ENCODE data around the gene SEPSECS.
"Not testable (repeated sequence)": the region's sequence is repeated elsewhere in the genome, so short reads cannot be mapped to it uniquely, and the experiment has no call there.

The SEPSECS gene

GRCh38 chr4:25096251-25096980 is 63.8 kb downstream of the SEPSECS start:
- peaks cover 5% of the 10 kb centered on the region for H3K27me3 Mint-ChIP-seq
- H3K36me3 Mint-ChIP-seq (ENCODE audit: low read depth): no peaks in the 10 kb centered on the region
- no peaks in the 10 kb centered on the region for H3K4me1 Mint-ChIP-seq (ENCODE audit: low read depth)
- H3K9me3 Mint-ChIP-seq: peaks cover 18% of the 10 kb centered on the region
- intact Hi-C loops (cut with micrococcal nuclease): no loop called here
- H3K27ac Mint-ChIP-seq: no peak overlapping the region
- no peak overlapping the region for H3K4me3 Mint-ChIP-seq

DNA sequence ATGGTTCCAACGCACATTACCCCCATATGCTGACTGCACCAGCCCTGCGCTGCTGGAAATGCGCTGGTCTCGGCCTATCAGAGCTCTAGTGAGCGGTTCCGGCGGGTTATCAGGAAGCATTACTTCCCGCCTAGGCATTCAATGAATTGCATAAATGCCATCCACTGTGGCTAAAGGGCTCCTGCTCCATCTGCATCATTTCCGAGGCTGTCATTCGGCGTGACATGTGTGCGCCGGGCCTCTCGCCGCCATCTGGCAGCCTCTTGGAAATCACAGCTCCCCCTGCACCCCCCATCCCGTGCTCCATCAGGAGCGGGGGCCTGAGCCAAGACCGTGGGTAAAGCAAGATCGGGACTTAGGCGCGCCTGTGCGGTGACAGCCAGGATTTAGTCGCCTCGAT is 64.4 kb downstream of the SEPSECS start:
- Mint-ChIP-seq H3K4me1 (ENCODE audit: low read depth) (no peaks in the 10 kb centered on the region), H3K36me3 (ENCODE audit: low read depth) (no peaks in the 10 kb centered on the region), H3K27ac (no peak overlapping the region), H3K4me3 (no peak overlapping the region), H3K9me3 (peaks cover 12% of the 10 kb centered on the region), H3K27me3 (peaks cover 8% of the 10 kb centered on the region)
- intact Hi-C loops (cut with micrococcal nuclease): no loop called here

GRCh38 chr4:25092139-25092538 is 68.1 kb downstream of the SEPSECS start:
- Mint-ChIP-seq H3K4me3 (no peak overlapping the region), H3K27me3 (peaks cover 33% of the 10 kb centered on the region), H3K4me1 (ENCODE audit: low read depth) (peaks cover 7% of the 10 kb centered on the region), H3K9me3 (peaks cover 12% of the 10 kb centered on the region), H3K27ac (no peak overlapping the region), H3K36me3 (ENCODE audit: low read depth) (no peaks in the 10 kb centered on the region)
- intact Hi-C loops (cut with micrococcal nuclease): no loop called here

GRCh38 chr4:25090516-25090915 is 69.7 kb downstream of the SEPSECS start:
- peaks cover 7% of the 10 kb centered on the region for H3K4me1 Mint-ChIP-seq (ENCODE audit: low read depth)
- H3K9me3 Mint-ChIP-seq: peaks cover 12% of the 10 kb centered on the region
- H3K27me3 Mint-ChIP-seq: peaks cover 38% of the 10 kb centered on the region
- H3K27ac Mint-ChIP-seq: no peak overlapping the region
- intact Hi-C loops (cut with micrococcal nuclease): no loop called here
- H3K4me3 Mint-ChIP-seq: no peak overlapping the region
- no peaks in the 10 kb centered on the region for H3K36me3 Mint-ChIP-seq (ENCODE audit: low read depth)

DNA sequence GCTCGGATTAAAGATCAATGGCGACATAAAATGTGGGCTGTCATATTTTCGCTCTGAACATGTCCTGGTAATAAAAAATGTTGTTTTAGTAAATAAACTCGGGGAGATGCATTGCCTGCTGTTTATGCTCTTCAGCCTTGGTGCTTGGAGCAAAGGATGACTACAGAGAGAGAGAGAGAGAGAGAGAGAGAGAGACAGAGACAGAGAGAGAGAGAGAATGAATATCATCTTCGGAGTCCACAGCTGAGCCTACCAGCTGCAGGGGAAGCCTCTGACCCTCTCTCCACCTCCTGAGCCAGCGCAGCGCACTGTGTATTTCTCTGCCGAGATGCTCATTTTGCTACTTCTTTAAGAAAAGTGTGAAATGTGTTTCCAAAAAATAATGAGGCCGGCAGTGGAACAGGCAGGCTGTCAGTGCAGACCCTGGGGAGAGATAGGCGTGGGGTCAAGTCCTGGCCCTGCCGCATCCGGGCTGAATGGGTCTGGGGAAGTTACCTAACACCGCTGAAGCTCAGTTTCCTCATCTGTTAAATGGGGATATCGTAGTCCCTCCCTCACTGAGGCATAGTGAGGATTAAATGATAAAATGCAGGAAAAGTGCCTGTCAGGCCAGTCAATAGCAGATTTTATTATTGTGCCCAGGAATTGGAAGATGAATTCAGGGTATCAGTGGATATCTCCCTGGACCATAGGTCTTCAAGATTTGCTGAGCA is 71.0 kb downstream of the SEPSECS start:
- Mint-ChIP-seq H3K27me3 (peaks cover 39% of the 10 kb centered on the region), H3K36me3 (ENCODE audit: low read depth) (no peaks in the 10 kb centered on the region), H3K9me3 (peaks cover 12% of the 10 kb centered on the region), H3K27ac (no peak overlapping the region), H3K4me1 (ENCODE audit: low read depth) (peaks cover 7% of the 10 kb centered on the region), H3K4me3 (no peak overlapping the region)
- intact Hi-C loops (cut with micrococcal nuclease): no loop called here

DNA sequence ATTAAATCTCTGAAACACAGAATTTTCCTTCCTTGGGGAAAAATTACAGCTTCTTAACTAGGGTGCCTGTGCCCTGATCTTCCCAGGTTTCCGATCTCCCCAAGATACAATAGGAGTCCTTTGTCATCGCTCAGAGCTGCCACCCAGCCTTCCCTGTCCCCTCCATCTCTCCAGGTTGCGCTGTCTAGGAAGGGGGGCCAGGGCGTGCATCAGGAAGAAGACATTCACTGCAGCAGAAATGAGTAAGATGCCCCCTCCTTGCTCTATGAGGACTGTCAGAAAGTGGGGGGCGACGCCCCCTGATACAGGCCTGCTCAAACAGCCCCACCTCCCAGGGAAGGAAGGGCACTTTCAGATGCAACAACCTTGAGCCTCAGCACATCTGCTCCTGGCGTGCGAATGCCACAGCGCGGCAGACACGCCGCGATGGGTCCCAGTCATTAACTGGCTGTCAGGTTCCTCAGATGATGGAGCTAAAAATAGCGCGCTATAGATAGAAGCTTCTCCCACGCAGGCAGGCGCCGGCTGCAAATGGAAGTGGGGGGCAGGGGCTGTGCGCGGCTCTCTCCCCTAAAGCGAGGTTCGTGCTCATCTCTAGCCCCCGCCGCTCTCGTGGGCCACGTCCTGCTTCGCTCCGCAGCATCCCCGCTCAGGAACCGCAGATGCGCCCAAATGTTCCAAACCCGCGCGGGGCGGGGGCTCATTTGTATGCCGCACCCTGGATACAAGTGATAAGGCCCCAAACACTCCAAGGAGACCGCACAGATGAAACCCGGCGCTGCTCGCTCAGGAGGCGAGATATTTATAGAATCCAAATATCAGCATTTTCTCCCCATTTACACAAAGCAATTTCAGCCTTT is 71.9 kb downstream of the SEPSECS start:
- Mint-ChIP-seq H3K9me3 (peaks cover 6% of the 10 kb centered on the region), H3K27ac (no peak overlapping the region), H3K4me3 (no peak overlapping the region), H3K36me3 (ENCODE audit: low read depth) (no peaks in the 10 kb centered on the region), H3K27me3 (peaks cover 36% of the 10 kb centered on the region), H3K4me1 (ENCODE audit: low read depth) (peaks cover 7% of the 10 kb centered on the region)
- intact Hi-C loops (cut with micrococcal nuclease): no loop called here

GRCh38 chr4:25085671-25086070 is 74.6 kb downstream of the SEPSECS start:
- Mint-ChIP-seq H3K27me3 (peaks cover 32% of the 10 kb centered on the region), H3K27ac (no peak overlapping the region), H3K9me3 (no peaks in the 10 kb centered on the region), H3K4me3 (no peak overlapping the region), H3K36me3 (ENCODE audit: low read depth) (no peaks in the 10 kb centered on the region), H3K4me1 (ENCODE audit: low read depth) (peaks cover 7% of the 10 kb centered on the region)
- intact Hi-C loops (cut with micrococcal nuclease): no loop called here

DNA sequence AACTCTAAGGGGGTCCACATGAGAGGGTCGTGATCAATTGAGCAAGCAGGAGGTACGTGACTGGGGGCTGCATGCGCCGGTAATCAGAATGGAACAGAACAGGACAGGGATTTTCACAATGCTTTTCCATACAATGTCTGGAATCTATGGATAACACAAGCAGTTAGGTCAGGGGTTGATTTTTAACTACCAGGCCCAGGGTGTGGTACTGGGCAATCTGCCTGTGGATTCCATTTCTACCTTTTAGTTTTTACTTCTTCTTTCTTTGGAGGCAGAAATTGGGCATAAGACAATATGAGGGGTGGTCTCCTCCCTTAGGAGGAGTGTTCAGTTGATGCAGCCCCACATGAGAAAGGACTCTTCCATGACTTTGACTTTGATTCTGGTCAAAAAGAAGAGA is 76.8 kb downstream of the SEPSECS start:
- H3K4me3 Mint-ChIP-seq; H3K27ac Mint-ChIP-seq; H3K36me3 Mint-ChIP-seq (ENCODE audit: low read depth); H3K9me3 Mint-ChIP-seq; intact Hi-C loops (cut with micrococcal nuclease); H3K4me1 Mint-ChIP-seq (ENCODE audit: low read depth): not testable (repeated sequence)
- H3K27me3 Mint-ChIP-seq: peaks cover 17% of the 10 kb centered on the region

GRCh38 chr4:25081866-25082471 is 78.3 kb downstream of the SEPSECS start:
- Mint-ChIP-seq H3K9me3 (no peaks in the 10 kb centered on the region), H3K27me3 (peaks cover 10% of the 10 kb centered on the region), H3K36me3 (ENCODE audit: low read depth) (no peaks in the 10 kb centered on the region), H3K4me1 (ENCODE audit: low read depth) (no peaks in the 10 kb centered on the region), H3K27ac (no peak overlapping the region), H3K4me3 (no peak overlapping the region)
- intact Hi-C loops (cut with micrococcal nuclease): no loop called here

- Mint-ChIP-seq H3K4me1 (ENCODE audit: low read depth) (no peaks in the 10 kb centered on the region), H3K27me3 (peaks cover 5% of the 10 kb centered on the region), H3K9me3 (no peaks in the 10 kb centered on the region), H3K36me3 (ENCODE audit: low read depth) (no peaks in the 10 kb centered on the region), H3K27ac (no peak overlapping the region), H3K4me3 (no peak overlapping the region)
- intact Hi-C loops (cut with micrococcal nuclease): no loop called here
Measured at GRCh38 chr4:25080571-25080970, 79.7 kb downstream of the SEPSECS start.

- H3K9me3 Mint-ChIP-seq: no peaks in the 10 kb centered on the region
- no peaks in the 10 kb centered on the region for H3K4me1 Mint-ChIP-seq (ENCODE audit: low read depth)
- no peak overlapping the region for H3K4me3 Mint-ChIP-seq
- H3K27ac Mint-ChIP-seq: no peak overlapping the region
- H3K27me3 Mint-ChIP-seq: peaks cover 4% of the 10 kb centered on the region
- H3K36me3 Mint-ChIP-seq (ENCODE audit: low read depth): no peaks in the 10 kb centered on the region
- intact Hi-C loops (cut with micrococcal nuclease): no loop called here
Measured at GRCh38 chr4:25078523-25078922, 81.7 kb downstream of the SEPSECS start.

DNA sequence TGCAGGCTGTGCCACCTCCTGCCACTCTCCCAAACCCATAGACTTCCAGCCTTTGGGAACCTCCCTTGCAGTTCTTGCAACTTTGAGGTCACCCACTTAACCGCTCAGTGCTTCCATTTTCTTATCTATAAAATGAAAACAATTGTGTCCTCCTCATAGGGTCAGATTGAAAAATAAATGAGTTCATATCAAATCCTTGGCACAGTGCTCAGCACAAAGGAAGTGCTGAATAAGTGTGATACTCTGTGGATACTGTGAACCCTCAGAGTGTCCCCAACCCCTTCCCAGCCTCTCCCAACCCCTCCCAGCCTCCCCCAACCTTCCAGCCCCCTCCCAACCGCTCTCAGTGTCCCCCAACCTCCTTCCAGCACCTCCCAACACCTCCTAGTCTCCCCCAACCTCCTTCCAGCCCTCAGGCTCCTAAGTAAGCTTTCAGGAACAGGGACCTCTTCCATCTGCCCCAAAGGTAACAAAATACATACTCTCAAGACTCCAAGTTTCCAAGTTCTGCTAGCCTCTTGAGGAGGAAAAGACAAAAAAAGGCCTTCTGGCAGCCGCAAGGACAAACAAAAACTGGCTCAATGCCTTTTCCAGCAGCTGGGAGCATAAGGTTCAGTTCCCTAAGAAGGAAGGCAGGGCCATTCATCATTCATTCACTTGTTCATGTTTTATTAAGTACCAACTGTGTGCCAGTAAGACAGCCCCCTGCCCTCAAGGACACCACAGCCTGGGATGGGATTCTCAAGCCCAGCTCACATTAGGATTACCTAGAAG is 83.4 kb downstream of the SEPSECS start:
- Mint-ChIP-seq H3K4me1 (ENCODE audit: low read depth) (no peaks in the 10 kb centered on the region), H3K27me3 (peaks cover 4% of the 10 kb centered on the region), H3K9me3 (no peaks in the 10 kb centered on the region), H3K36me3 (ENCODE audit: low read depth) (no peaks in the 10 kb centered on the region), H3K27ac (no peak overlapping the region), H3K4me3 (no peak overlapping the region)
- intact Hi-C loops (cut with micrococcal nuclease): no loop called here

DNA sequence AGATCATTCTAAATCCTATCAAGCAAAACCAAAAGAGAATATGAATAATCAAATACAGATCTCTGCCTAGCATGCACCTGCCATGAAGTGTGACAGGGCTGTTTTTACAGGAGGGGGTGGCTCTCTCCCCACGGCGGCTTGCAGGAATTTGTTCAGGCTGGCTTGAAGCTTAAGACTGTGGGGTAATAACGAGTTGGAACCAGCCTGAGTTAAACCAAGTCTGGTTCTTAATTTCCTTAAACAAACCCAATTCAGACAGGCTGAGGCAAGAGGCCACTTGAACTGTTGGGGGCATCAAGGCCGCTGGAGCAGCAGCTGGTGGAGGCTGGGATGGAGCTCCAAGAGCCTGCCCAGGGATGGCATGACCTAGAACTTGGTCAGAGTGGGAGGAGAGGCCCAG is 84.4 kb downstream of the SEPSECS start:
- Mint-ChIP-seq H3K27me3 (peaks cover 4% of the 10 kb centered on the region), H3K27ac (no peak overlapping the region), H3K36me3 (ENCODE audit: low read depth) (no peaks in the 10 kb centered on the region), H3K4me3 (no peak overlapping the region), H3K9me3 (no peaks in the 10 kb centered on the region), H3K4me1 (ENCODE audit: low read depth) (no peaks in the 10 kb centered on the region)
- intact Hi-C loops (cut with micrococcal nuclease): no loop called here

All from dendritic cell treated with granulocyte-macrophage colony-stimulating factor and Interleukin-4, amounts not matched to agents 40 ng/mL and 50 ng/mL, for 4 days (primary cell).